ENCODE results near the gene ARID1B.

Gene ARID1B

GRCh38 chr6:157001716-157002115, 224.5 kb downstream of the ARID1B start:
- DNase-seq = no peak

GRCh38 chr6:157002774-157003173, 225.6 kb downstream of the ARID1B start:
- no peak for DNase-seq

GRCh38 chr6:157005940-157006339, 228.8 kb downstream of the ARID1B start:
- no peak for DNase-seq

GRCh38 chr6:157008568-157008967, 231.4 kb downstream of the ARID1B start:
- no peak for DNase-seq

GRCh38 chr6:157012355-157012754, 235.2 kb downstream of the ARID1B start:
- DNase-seq = no peak

- no peak for DNase-seq
These were observed 236.6 kb downstream of the ARID1B start for GRCh38 chr6:157013649-157014304.

GRCh38 chr6:157014871-157015270, 237.7 kb downstream of the ARID1B start:
- DNase-seq = no peak

- no peak for DNase-seq
These were observed 239.8 kb downstream of the ARID1B start for GRCh38 chr6:157017022-157017421.

GRCh38 chr6:157017861-157018260, 240.7 kb downstream of the ARID1B start:
- DNase-seq = no peak

GRCh38 chr6:157019115-157019641, 242.0 kb downstream of the ARID1B start:
- DNase-seq = no peak

GRCh38 chr6:157019733-157020132, 242.6 kb downstream of the ARID1B start:
- no peak for DNase-seq

- no peak for DNase-seq
These were observed 243.2 kb downstream of the ARID1B start for GRCh38 chr6:157020398-157020797.

- peak; percentile 70 for DNase-seq
These were observed 243.7 kb downstream of the ARID1B start for GRCh38 chr6:157020881-157021343.

GRCh38 chr6:157021344-157021992, 244.3 kb downstream of the ARID1B start:
- peak; percentile 92 for DNase-seq

GRCh38 chr6:157021993-157022740, 245.0 kb downstream of the ARID1B start:
- peak; percentile 86 for DNase-seq

- DNase-seq = no peak
These were observed 246.8 kb downstream of the ARID1B start for GRCh38 chr6:157023958-157024357.

GRCh38 chr6:157024745-157025144, 247.6 kb downstream of the ARID1B start:
- no peak for DNase-seq

GRCh38 chr6:157025437-157025836, 248.3 kb downstream of the ARID1B start:
- DNase-seq = no peak

- no peak for DNase-seq
These were observed 253.0 kb downstream of the ARID1B start for GRCh38 chr6:157029980-157030690.

GRCh38 chr6:157030755-157031154, 253.6 kb downstream of the ARID1B start:
- DNase-seq = no peak

GRCh38 chr6:157032923-157033322, 255.7 kb downstream of the ARID1B start:
- no peak for DNase-seq

GRCh38 chr6:157033428-157034140, 256.4 kb downstream of the ARID1B start:
- DNase-seq = no peak

All from stimulated activated CD4-positive, alpha-beta T cell treated with anti-CD3 and anti-CD28 coated beads, Interleukin-15, amount 100 ng/mL, for 24 hours (primary cell).